HL-60 (cell line): Measurements from ENCODE around the gene BRWD1.

Experiments used
- CTCF ChIP-seq: IDR thresholded peaks from one replicate; pipeline ENCODE4 v1.5.1; 2011; ENCODE audit warnings: low read length, control low read depth, inconsistent platforms; ENCODE audit not compliant: insufficient read depth
- SPI1 ChIP-seq: IDR thresholded peaks from 2 replicates; pipeline ENCODE4 v1.6.1; 2012; ENCODE audit warnings: low read depth, mild to moderate bottlenecking, borderline replicate concordance

- TF ChIP-seq CTCF (no peak), SPI1 (no peak)
These were observed 157.9 kb downstream of the BRWD1 start for GRCh38 chr21:39155578-39155977.
